SK-N-SH (cell line): ENCODE measurements around the gene TXN.

Experiments used
- CTCF ChIP-seq: fragments of 200-600 bp; sonication (generic); IDR thresholded peaks from 2 replicates; pipeline ENCODE4 v1.6.1; 2017; ENCODE audit warnings: antibody characterized with exemption, mild to moderate bottlenecking, moderate library complexity
- EP300 ChIP-seq, 2 experiments: IDR thresholded peaks; 2 replicates each; pipeline versions ENCODE4 v1.4.0 to v1.6.1; 2012; ENCODE audit warnings: borderline replicate concordance in 1 of 2, low read depth in 1 of 2, low read length in 1 of 2
- MAX ChIP-seq: IDR thresholded peaks from 2 replicates; pipeline ENCODE4 v1.4.0; 2012; ENCODE audit warnings: low read depth
- USF1 ChIP-seq: IDR thresholded peaks from 2 replicates; pipeline ENCODE4 v1.4.0; 2012; ENCODE audit warnings: low read depth, borderline replicate concordance
- YY1 ChIP-seq: IDR thresholded peaks from 2 replicates; pipeline ENCODE4 v1.4.0; 2012; ENCODE audit warnings: low read depth, mild to moderate bottlenecking

- TF ChIP-seq CTCF = no peak
- no peak for TF ChIP-seq EP300 (IDR thresholded peaks at IDR 0.05; ENCODE audit: borderline replicate concordance in 1 of 2, low read depth in 1 of 2, low read length in 1 of 2)
- TF ChIP-seq USF1 = no peak
- TF ChIP-seq MAX = no peak
- TF ChIP-seq YY1 = no peak
Measured at GRCh38 chr9:110284211-110284844, 28.0 kb upstream of the TXN start.
